ENCODE measurements around the gene CTU2.

CTU2 gene

DNA sequence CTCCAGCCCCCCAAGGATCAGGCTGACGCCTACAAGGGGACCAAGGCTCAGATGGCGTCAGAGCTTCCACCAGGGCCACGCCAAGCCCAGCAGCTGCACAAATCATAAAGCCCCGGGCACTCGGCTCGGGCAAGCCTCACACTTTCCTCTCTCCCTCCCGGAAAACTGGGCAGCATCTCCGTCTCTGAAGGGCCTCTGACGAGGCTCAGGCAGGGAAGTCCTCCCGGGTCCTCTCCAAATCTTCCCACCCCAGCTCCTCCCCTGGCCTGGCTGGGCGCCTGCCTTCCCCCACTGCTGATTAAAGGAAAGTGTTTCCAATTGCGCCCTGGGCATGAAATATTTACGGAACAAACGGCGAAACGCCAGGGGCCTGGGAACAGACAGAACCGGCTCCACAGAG, 40.2 kb downstream of the CTU2 start:
- H3K36me3 ChIP-seq (ENCODE audit: insufficient read depth, low read depth, low read length) = no peaks in the 10 kb centered on the region
- H3K4me3 ChIP-seq (ENCODE audit: low read length) = no peak overlapping the region
- H3K9me3 ChIP-seq (ENCODE audit: insufficient read depth, low read depth, low read length) = no peaks in the 10 kb centered on the region
- no peaks in the 10 kb centered on the region for H3K27me3 ChIP-seq (ENCODE audit: insufficient read depth, low read length)
- H3K4me1 ChIP-seq (ENCODE audit: insufficient read depth, low read length) = no peaks in the 10 kb centered on the region
- no peak overlapping the region for H3K9ac ChIP-seq (ENCODE audit: low read depth, low read length)
- H3K27ac ChIP-seq (ENCODE audit: low read length) = no peak overlapping the region

DNA sequence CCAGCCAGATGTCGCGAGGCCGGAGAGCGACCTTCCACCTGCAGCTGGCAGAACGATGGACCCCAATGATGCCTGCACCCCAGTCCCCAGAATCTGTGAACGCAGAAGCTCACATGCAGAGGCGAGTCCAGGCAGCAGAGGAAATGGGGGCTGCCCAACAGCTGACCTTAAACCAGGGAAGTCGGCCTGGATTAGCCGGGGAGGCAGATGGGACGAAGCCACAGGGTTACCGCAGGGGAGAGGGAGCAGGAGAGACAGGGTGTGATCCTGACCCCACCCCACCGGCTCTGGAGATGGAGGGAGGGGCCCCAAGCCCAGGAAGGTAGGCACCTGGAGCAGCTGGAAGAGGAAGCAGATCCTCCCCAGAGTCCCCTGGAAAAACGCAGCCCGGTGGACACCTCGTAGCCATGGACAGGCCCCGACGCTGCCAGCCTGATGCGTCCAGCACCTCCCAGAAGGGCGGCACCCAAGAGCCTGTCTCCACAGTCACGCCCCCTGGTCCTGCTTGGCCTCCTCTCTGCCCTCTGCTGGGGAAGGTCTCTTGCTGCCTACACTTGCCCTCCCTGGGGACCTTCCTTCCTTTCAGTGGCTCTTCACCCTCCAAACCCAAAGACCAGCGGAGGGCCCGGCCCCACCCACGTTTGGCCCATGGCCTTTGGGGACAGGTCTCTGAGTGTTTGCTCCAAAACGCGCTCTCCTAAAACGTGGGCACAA, 41.4 kb downstream of the CTU2 start:
- no peaks in the 10 kb centered on the region for H3K27me3 ChIP-seq (ENCODE audit: insufficient read depth, low read length)
- H3K4me1 ChIP-seq (ENCODE audit: insufficient read depth, low read length) = no peaks in the 10 kb centered on the region
- H3K9me3 ChIP-seq (ENCODE audit: insufficient read depth, low read depth, low read length) = no peaks in the 10 kb centered on the region
- H3K4me3 ChIP-seq (ENCODE audit: low read length) = no peak overlapping the region
- no peak overlapping the region for H3K9ac ChIP-seq (ENCODE audit: low read depth, low read length)
- H3K27ac ChIP-seq (ENCODE audit: low read length) = no peak overlapping the region
- no peaks in the 10 kb centered on the region for H3K36me3 ChIP-seq (ENCODE audit: insufficient read depth, low read depth, low read length)

DNA sequence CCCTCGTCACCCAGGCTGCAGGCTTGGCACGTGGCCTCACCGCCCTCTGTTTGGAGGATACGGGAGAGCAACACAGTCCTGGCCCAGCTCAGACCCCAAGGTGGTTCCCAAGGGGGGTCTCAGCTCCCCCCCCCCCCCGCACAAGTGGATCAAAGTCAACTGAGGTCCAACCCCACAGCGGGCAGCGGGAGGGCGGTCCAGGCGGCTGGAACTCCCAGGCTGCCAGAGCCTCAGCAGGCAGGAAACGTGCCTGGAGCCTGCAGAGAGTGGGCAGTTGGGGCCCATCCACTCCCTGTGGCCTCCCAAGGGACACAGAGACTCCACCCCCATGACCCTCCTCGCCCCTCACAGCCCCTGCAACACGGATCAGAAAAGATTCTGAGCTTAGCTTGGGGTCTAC, 42.1 kb downstream of the CTU2 start:
- no peaks in the 10 kb centered on the region for H3K36me3 ChIP-seq (ENCODE audit: insufficient read depth, low read depth, low read length)
- no peaks in the 10 kb centered on the region for H3K27me3 ChIP-seq (ENCODE audit: insufficient read depth, low read length)
- H3K4me3 ChIP-seq (ENCODE audit: low read length) = no peak overlapping the region
- H3K4me1 ChIP-seq (ENCODE audit: insufficient read depth, low read length) = no peaks in the 10 kb centered on the region
- no peak overlapping the region for H3K9ac ChIP-seq (ENCODE audit: low read depth, low read length)
- no peak overlapping the region for H3K27ac ChIP-seq (ENCODE audit: low read length)
- H3K9me3 ChIP-seq (ENCODE audit: insufficient read depth, low read depth, low read length) = no peaks in the 10 kb centered on the region

DNA sequence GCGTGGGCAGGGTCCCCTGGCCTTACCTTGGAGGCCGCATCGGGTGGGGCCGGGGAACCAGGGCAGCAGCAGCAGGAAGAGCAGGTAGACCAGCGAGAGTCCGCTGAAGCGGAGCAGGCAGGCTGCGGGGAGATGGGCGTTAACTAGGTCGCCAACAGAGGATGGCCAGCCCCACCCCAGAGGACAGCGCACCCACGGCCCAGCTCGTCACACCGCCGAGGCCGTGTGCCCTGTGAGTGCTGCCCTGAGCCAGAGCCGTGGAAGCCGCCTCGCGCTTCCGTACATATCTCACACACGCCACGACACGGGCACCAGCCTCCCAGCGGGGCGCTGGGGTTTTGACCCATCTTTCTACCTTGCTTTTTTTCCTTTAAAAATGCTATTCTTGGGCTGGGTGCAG, 43.1 kb downstream of the CTU2 start:
- H3K4me1 ChIP-seq (ENCODE audit: insufficient read depth, low read length) = no peaks in the 10 kb centered on the region
- H3K9ac ChIP-seq (ENCODE audit: low read depth, low read length) = no peak overlapping the region
- H3K27me3 ChIP-seq (ENCODE audit: insufficient read depth, low read length) = no peaks in the 10 kb centered on the region
- H3K4me3 ChIP-seq (ENCODE audit: low read length) = no peak overlapping the region
- H3K27ac ChIP-seq (ENCODE audit: low read length) = no peak overlapping the region
- H3K36me3 ChIP-seq (ENCODE audit: insufficient read depth, low read depth, low read length) = no peaks in the 10 kb centered on the region
- H3K9me3 ChIP-seq (ENCODE audit: insufficient read depth, low read depth, low read length) = no peaks in the 10 kb centered on the region

DNA sequence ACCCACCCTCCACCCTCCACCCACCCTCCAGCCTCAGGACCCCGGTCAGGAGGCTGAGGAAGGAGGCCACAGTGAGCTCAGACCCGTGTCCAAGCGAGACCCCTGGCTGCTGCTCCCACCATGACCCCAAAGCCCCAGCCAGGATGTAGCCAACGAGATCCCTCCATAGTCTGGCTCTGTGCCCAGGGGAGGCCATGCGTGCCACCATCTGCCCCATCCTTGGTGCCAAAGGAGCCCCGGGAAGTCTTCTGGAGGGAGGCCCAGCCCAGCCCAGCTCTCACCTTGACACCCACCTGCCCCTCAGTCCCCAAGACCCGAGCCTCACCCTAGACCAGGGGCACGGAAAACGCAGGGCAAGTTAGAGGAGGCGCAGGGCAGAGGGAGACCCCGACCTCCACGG, 44.6 kb downstream of the CTU2 start:
- H3K9me3 ChIP-seq (ENCODE audit: insufficient read depth, low read depth, low read length) = no peaks in the 10 kb centered on the region
- peaks cover 4% of the 10 kb centered on the region; the same call in 1 of the 2 replicates for H3K4me1 ChIP-seq (ENCODE audit: insufficient read depth, low read length)
- no peak overlapping the region for H3K9ac ChIP-seq (ENCODE audit: low read depth, low read length)
- H3K36me3 ChIP-seq (ENCODE audit: insufficient read depth, low read depth, low read length) = no peaks in the 10 kb centered on the region
- no peak overlapping the region for H3K4me3 ChIP-seq (ENCODE audit: low read length)
- H3K27ac ChIP-seq (ENCODE audit: low read length) = no peak overlapping the region
- H3K27me3 ChIP-seq (ENCODE audit: insufficient read depth, low read length) = no peaks in the 10 kb centered on the region

DNA sequence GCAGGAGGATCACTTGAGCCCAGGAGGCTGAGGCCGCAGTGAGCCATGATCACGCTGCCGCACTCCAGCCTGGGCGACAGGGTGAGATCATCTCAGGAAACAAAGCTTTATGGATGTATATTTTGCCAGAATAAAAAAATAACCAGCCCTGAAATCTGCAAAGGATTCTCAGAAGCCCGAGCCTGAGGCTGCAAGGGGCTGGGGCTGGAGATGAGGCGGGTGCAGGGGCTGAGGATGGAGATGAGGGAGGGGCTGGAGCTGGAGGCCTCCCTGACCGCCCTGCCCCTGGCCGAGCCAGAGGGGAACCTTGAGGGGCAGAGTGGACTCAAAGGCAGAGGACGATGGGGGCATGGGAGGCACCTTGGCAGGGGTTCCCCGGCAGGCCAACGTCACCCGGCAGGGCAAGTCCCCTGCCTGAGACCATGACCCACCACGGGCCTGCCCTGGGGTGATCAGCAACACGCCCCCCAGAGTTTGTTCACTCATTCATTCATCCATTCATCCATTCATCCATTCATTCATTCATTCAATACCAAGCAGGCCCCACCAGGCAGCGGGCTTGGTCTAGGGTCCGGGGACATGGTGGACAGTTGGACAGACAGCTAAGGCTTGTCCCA, 46.2 kb downstream of the CTU2 start:
- Histone ChIP-seq H3K36me3 (ENCODE audit: insufficient read depth, low read depth, low read length) (no peaks in the 10 kb centered on the region), H3K9ac (ENCODE audit: low read depth, low read length) (no peak overlapping the region), H3K9me3 (ENCODE audit: insufficient read depth, low read depth, low read length) (no peaks in the 10 kb centered on the region), H3K4me3 (ENCODE audit: low read length) (no peak overlapping the region), H3K27ac (ENCODE audit: low read length) (no peak overlapping the region), H3K27me3 (ENCODE audit: insufficient read depth, low read length) (no peaks in the 10 kb centered on the region), H3K4me1 (ENCODE audit: insufficient read depth, low read length) (peaks cover 4% of the 10 kb centered on the region; the same call in 1 of the 2 replicates)

DNA sequence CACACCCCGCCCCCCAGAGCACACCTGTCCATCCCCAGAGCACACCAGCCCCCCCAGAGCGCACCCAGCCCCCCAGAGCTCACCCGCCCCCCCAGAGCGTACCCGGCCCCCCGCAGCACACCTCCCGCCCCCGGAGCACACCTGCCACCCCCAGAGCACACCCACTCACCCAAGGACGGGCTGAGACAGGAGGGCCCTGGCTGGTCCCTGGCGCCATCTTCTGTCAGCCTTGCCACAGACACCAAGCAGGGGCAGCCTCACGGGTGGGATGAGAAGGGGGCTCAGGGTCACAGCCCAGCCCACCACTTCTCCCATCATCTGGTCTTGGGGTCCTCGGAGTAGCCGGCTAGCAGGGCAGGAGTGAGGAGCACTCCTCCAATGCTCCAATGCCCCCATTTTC, 46.9 kb downstream of the CTU2 start:
- Histone ChIP-seq H3K27me3 (ENCODE audit: insufficient read depth, low read length) (no peaks in the 10 kb centered on the region), H3K27ac (ENCODE audit: low read length) (no peak overlapping the region), H3K9me3 (ENCODE audit: insufficient read depth, low read depth, low read length) (no peaks in the 10 kb centered on the region), H3K36me3 (ENCODE audit: insufficient read depth, low read depth, low read length) (no peaks in the 10 kb centered on the region), H3K9ac (ENCODE audit: low read depth, low read length) (no peak overlapping the region), H3K4me1 (ENCODE audit: insufficient read depth, low read length) (peaks cover 4% of the 10 kb centered on the region; the same call in 1 of the 2 replicates), H3K4me3 (ENCODE audit: low read length) (no peak overlapping the region)

DNA sequence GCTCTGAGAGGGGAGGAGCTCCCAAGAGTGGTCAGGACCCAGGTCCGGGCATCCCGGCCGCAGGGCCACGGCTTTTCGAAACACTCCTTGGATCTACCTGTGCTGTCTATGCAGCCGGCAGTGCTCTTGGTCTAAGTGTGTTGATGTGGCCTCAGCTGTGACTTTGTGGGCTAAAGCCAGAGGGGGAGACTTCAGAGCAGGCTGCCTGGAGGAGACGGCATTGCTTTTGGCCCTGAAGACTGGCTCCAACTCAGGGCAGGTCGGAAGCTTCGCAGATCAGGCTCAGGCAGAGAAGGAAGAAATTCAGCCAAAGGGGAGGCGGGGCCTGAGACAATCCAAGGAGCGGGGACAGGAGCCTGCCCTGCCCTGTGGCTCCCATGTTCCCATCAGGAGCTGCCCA, 47.3 kb downstream of the CTU2 start:
- H3K9ac ChIP-seq (ENCODE audit: low read depth, low read length) = no peak overlapping the region
- H3K27me3 ChIP-seq (ENCODE audit: insufficient read depth, low read length) = no peaks in the 10 kb centered on the region
- no peak overlapping the region for H3K4me3 ChIP-seq (ENCODE audit: low read length)
- no peaks in the 10 kb centered on the region for H3K9me3 ChIP-seq (ENCODE audit: insufficient read depth, low read depth, low read length)
- H3K36me3 ChIP-seq (ENCODE audit: insufficient read depth, low read depth, low read length) = no peaks in the 10 kb centered on the region
- peaks cover 4% of the 10 kb centered on the region; the same call in 1 of the 2 replicates for H3K4me1 ChIP-seq (ENCODE audit: insufficient read depth, low read length)
- no peak overlapping the region for H3K27ac ChIP-seq (ENCODE audit: low read length)

DNA sequence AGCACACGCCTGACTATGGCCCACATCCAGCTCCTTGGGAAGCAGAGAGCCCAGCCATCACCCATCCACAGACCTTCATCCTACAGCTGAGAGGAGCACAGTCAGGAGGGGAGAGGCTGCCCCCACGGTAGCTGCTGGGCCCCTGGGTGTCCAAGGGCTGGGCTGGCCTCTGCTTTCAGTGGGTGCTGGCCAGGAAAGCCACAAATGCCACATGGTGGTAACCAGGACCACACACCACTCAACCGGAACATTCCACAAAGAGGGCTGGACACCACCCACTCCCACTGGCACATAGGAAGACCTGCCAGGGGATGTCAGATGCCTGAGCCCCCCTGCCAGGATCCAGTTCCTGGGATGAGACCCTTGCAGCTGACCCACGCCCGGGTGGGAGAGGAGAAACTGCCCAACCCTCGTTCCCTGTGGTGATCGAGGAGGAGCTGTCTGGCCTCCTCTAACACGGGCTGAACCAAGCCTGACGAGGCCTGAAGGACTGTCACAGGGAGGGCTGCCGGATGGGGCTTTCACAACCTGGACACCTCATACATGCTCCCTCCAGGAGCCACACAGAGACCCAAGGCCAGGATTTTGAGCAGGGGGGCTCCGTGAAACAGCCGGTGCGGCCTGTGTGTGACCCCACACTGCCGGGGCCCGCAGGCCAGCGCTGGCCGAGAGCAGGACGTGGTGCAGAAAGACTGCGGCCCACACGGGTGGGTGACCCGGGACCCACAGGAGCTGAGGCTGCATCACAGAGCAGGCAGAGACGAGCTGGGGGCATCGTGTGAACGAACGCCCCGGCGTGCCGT, 48.0 kb downstream of the CTU2 start:
- Histone ChIP-seq H3K9ac (ENCODE audit: low read depth, low read length) (no peak overlapping the region), H3K36me3 (ENCODE audit: insufficient read depth, low read depth, low read length) (no peaks in the 10 kb centered on the region), H3K27me3 (ENCODE audit: insufficient read depth, low read length) (no peaks in the 10 kb centered on the region), H3K4me1 (ENCODE audit: insufficient read depth, low read length) (peaks cover 9% of the 10 kb centered on the region; the same call in 1 of the 2 replicates), H3K4me3 (ENCODE audit: low read length) (no peak overlapping the region), H3K27ac (ENCODE audit: low read length) (no peak overlapping the region), H3K9me3 (ENCODE audit: insufficient read depth, low read depth, low read length) (no peaks in the 10 kb centered on the region)

DNA sequence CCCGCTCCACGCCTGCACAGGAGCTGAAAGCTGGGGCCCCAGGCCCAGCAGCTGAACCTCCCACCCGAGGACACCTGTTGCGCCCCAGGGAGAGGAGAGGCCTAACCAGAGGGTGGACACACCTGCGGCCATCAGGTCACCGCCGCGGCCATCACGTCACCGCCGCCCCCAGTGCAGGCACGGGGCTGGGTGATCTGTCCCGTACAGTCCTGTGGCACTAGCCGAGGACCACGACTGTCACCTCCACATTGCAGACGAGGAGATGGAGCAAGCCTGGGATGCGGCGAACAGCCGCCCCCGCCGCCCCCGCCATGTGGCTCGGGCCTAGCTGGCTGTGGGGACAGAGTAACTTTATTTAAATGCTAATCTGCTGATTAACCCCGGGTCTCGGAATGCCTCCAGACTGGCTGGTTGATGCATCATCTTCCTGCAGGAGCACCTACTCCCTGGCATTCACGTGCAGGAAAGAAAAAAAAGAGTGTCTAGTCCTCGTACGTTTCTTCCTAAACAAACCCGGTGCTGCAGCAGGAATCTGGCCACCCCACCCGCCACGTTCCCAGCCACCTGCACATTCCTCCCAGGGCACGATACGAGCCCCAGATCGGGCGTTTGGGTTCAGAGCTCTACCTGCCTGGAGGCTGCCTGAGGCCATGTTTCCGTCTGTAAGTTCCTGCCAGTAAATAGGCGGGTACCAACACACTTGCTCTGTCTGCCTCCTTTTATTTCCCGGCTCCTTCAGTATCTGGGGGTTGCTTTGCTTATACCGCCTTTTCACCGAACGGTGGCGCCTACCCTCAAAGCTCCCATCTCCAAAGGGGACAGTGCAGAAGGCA, 48.8 kb downstream of the CTU2 start:
- H3K4me1 ChIP-seq (ENCODE audit: insufficient read depth, low read length) = peaks cover 14% of the 10 kb centered on the region; the same call in 1 of the 2 replicates
- H3K4me3 ChIP-seq (ENCODE audit: low read length) = peak overlapping the region; percentile 33; the same call in 1 of the 2 replicates
- H3K27ac ChIP-seq (ENCODE audit: low read length) = peak overlapping the region; percentile 87
- no peaks in the 10 kb centered on the region for H3K36me3 ChIP-seq (ENCODE audit: insufficient read depth, low read depth, low read length)
- H3K27me3 ChIP-seq (ENCODE audit: insufficient read depth, low read length) = no peaks in the 10 kb centered on the region
- H3K9me3 ChIP-seq (ENCODE audit: insufficient read depth, low read depth, low read length) = no peaks in the 10 kb centered on the region
- H3K9ac ChIP-seq (ENCODE audit: low read depth, low read length) = peak overlapping the region; percentile 53; the same call in 1 of the 2 replicates

DNA sequence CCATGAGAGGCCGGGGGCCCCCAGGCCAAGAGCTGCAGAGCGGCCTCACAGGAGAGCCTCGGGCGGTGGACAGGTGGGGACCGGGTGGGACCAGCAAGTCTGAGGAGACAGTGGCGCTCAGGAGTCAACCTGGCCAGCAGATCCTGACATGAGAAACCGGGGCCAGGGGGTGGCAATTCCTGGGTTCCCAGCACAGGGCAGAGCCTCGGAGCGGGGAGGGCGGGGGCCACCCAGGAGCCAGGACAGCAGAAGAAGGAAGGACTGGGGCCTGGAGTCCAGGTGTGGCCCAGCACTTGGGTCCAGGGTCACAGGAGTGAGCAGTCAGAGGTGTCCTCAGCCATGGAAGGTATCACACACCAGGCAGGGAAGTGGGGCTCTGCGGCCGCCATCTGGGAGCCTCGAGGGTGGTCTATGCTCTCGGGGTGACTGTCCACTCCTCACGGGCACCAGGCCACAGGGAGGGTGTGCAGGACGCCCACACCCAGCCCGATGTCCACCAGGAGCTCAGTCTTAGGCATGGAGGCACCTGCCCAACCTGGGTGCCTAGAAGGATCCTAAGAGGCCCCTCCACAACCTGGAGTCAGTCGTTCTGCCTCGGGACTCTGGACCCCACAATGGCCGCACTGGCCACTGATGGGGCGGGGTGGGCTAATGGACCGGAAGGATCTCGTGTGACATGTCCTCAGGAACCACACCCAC, 49.6 kb downstream of the CTU2 start:
- peaks cover 14% of the 10 kb centered on the region; the same call in 1 of the 2 replicates for H3K4me1 ChIP-seq (ENCODE audit: insufficient read depth, low read length)
- no peaks in the 10 kb centered on the region for H3K36me3 ChIP-seq (ENCODE audit: insufficient read depth, low read depth, low read length)
- no peaks in the 10 kb centered on the region for H3K9me3 ChIP-seq (ENCODE audit: insufficient read depth, low read depth, low read length)
- no peak overlapping the region for H3K27ac ChIP-seq (ENCODE audit: low read length)
- no peaks in the 10 kb centered on the region for H3K27me3 ChIP-seq (ENCODE audit: insufficient read depth, low read length)
- H3K4me3 ChIP-seq (ENCODE audit: low read length) = no peak overlapping the region
- no peak overlapping the region; the same call in 1 of the 2 replicates for H3K9ac ChIP-seq (ENCODE audit: low read depth, low read length)
